DND-41 (cell line): ENCODE measurements around the gene IL1RAPL2.

Experiments used
- CTCF ChIP-seq: IDR thresholded peaks from 2 replicates; pipeline ENCODE4 v1.5.1; 2012; ENCODE audit warnings: borderline replicate concordance, low read length, moderate library complexity, mild to moderate bottlenecking; ENCODE audit not compliant: poor library complexity, severe bottlenecking; ENCODE audit errors: extremely low read depth
- EZH2 ChIP-seq: IDR thresholded peaks from 3 replicates; pipeline ENCODE4 v1.6.1; 2012; ENCODE audit warnings: borderline replicate concordance, low read depth, mild to moderate bottlenecking, moderate library complexity, low read length, inconsistent platforms; ENCODE audit not compliant: severe bottlenecking

GRCh38 chrX:105098201-105098600 is 532.2 kb downstream of the IL1RAPL2 start:
- TF ChIP-seq CTCF (no peak), EZH2 (no peak)
